Ascending aorta (tissue), 2 donors: Measurements from ENCODE around the gene MRPL54. TPM values are rescaled to one million over a fixed set of nuclear protein-coding genes. Genes with fewer than 3 reads are reported as not detected.

Experiments
- DNase-seq, 2 donors: peaks; one replicate each; pipeline ENCODE4 v3.0.0-alpha.2; 2019; ENCODE audit warnings: low spot score in 2 of 2
- H3K27ac ChIP-seq, 2 donors: fragments of 200-600 bp; sonication (generic); one replicate each; pipeline ENCODE4 v1.5.1; 2016 to 2017; ENCODE audit warnings: mild to moderate bottlenecking in 1 of 2
- H3K27me3 ChIP-seq: fragments of 200-600 bp; sonication (generic); one replicate; pipeline ENCODE4 v1.5.1; 2017
- H3K36me3 ChIP-seq, 2 donors: fragments of 200-600 bp; sonication (generic); one replicate each; pipeline ENCODE4 v1.5.1; 2016
- H3K4me1 ChIP-seq, 2 donors: fragments of 200-600 bp; sonication (generic); one replicate each; pipeline ENCODE4 v1.5.1; 2016 to 2017; ENCODE audit warnings: mild to moderate bottlenecking in 1 of 2
- H3K4me3 ChIP-seq, 2 donors: fragments of 200-600 bp; sonication (generic); one replicate each; pipeline ENCODE4 v1.5.1; 2016 to 2017; ENCODE audit warnings: mild to moderate bottlenecking in 1 of 2
- H3K9me3 ChIP-seq, 2 donors: fragments of 200-600 bp; sonication (generic); one replicate each; pipeline ENCODE4 v1.5.1; 2016
- CTCF ChIP-seq, 3 experiments: fragments of 200-600 bp in 2 of 3; fragments of 450-650 bp in 1 of 3; sonication (generic) in 2 of 3; IDR thresholded peaks; one replicate each; pipeline ENCODE4 v1.5.1; 2016 to 2019; ENCODE audit warnings: antibody characterized with exemption in 3 of 3, mild to moderate bottlenecking in 1 of 3, moderate library complexity in 1 of 3
- intact Hi-C: fragments of 100-400 bp; cut with DNase I; formaldehyde crosslinking; loops from one replicate; pipeline ENCODE4 v1.15.1; 2023
- total RNA-seq: library from RNA; depleted of rRNA; stranded (reverse); fragments of >200 nt; gene quantifications from one replicate; pipeline ENCODE4 v1.1.0, GENCODE V29; 2016

Gene MRPL54
- total RNA-seq, 1 donor from 2014 or later: 34.9 TPM

- DNase-seq: no peak
- Histone ChIP-seq H3K27me3 (peaks cover 3% of the 10 kb centered on the region), H3K9me3 (no peaks in the 10 kb centered on the region), H3K27ac (no peak overlapping the region), H3K4me1 (no peaks in the 10 kb centered on the region), H3K4me3 (no peak overlapping the region), H3K36me3 (no peaks in the 10 kb centered on the region)
- TF ChIP-seq CTCF (IDR thresholded peaks at IDR 0.05): no peak
- intact Hi-C loops: no loop called here
These were observed 45.3 kb downstream of the MRPL54 start for GRCh38 chr19:3807574-3808354.

GRCh38 chr19:3808420-3809143 lies 46.1 kb downstream of the MRPL54 start:
- intact Hi-C loops: no loop called here

GRCh38 chr19:3809881-3810707 lies 47.6 kb downstream of the MRPL54 start:
- Histone ChIP-seq H3K36me3 (no peaks in the 10 kb centered on the region), H3K4me3 (no peak overlapping the region), H3K27ac (no peak overlapping the region), H3K9me3 (no peaks in the 10 kb centered on the region), H3K4me1 (no peaks in the 10 kb centered on the region), H3K27me3 (peaks cover 3% of the 10 kb centered on the region)
- no peak for DNase-seq
- intact Hi-C loops: no loop called here
- no peak for TF ChIP-seq CTCF (IDR thresholded peaks at IDR 0.05)

More at GRCh38 chr19:3808420-3809143, 46.1 kb downstream of the MRPL54 start:
- Histone ChIP-seq H3K4me1 (no peaks in the 10 kb centered on the region), H3K27me3 (peaks cover 3% of the 10 kb centered on the region), H3K9me3 (no peaks in the 10 kb centered on the region), H3K36me3 (no peaks in the 10 kb centered on the region), H3K4me3 (no peak overlapping the region), H3K27ac (no peak overlapping the region)
- no peak for TF ChIP-seq CTCF (IDR thresholded peaks at IDR 0.05)
- no peak for DNase-seq

- H3K27me3 ChIP-seq: peaks cover 3% of the 10 kb centered on the region
- no peak overlapping the region for H3K4me3 ChIP-seq
- H3K4me1 ChIP-seq: no peaks in the 10 kb centered on the region
- no peak overlapping the region for H3K27ac ChIP-seq
- no peaks in the 10 kb centered on the region for H3K9me3 ChIP-seq
- TF ChIP-seq CTCF (IDR thresholded peaks at IDR 0.05): no peak
- DNase-seq: no peak
- no peaks in the 10 kb centered on the region for H3K36me3 ChIP-seq
- intact Hi-C loops: no loop called here
These were observed 48.4 kb downstream of the MRPL54 start for GRCh38 chr19:3810708-3811355.
